GM12891 (cell line): ENCODE measurements around the gene MRM3.

Source experiments
- POLR2A ChIP-seq: IDR thresholded peaks from 2 replicates; pipeline ENCODE4 v1.6.1; 2011; ENCODE audit warnings: low read depth, low read length, control low read depth
- POLR2AphosphoS5 ChIP-seq: IDR thresholded peaks from 2 replicates; pipeline ENCODE4 v1.6.1; 2011; ENCODE audit warnings: low read depth, low read length, control low read depth
- POU2F2 ChIP-seq: IDR thresholded peaks from 2 replicates; pipeline ENCODE4 v1.6.1; 2011; ENCODE audit warnings: low read depth, mild to moderate bottlenecking, control low read depth, low read length, moderate library complexity
- SPI1 ChIP-seq: IDR thresholded peaks from 2 replicates; pipeline ENCODE4 v1.6.1; 2011; ENCODE audit warnings: low read depth, low read length, control low read depth
- TAF1 ChIP-seq: IDR thresholded peaks from 2 replicates; pipeline ENCODE4 v1.6.1; 2011; ENCODE audit warnings: low read depth, low read length, control low read depth

DNA sequence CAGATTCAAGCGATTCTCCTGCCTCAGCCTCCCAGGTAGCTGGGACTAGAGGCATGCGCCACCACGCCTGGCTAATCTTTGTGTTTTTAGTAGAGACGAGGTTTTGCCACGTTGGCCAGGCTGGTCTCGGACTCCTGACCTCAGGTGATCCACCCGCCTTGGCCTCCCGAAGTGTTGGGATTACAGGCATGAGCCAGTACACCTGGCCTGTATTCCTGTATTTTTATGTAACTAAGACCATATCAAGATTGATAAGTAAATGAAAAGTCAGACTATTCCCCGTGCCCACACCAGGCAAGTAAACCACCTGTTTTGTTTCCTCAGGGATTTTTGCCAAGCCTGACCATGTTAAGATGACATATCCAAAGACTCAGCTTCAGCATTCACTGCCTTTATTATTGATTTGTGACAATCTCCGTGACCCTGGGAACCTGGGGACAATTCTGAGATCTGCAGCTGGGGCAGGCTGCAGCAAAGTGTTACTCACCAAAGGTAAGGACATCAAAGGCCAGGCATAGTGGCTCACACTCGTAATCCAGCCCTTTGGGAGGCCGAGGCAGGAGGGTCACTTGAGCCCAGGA, 5.6 kb downstream of the MRM3 start:
- TF ChIP-seq POLR2AphosphoS5: no peak
- TF ChIP-seq POLR2A: no peak
- TF ChIP-seq SPI1: no peak
- TF ChIP-seq TAF1: no peak
- no peak for TF ChIP-seq POU2F2
